GM18511 (cell line): ENCODE measurements around the gene PHC2.

ENCODE experiments used
- ATAC-seq: cut with Tn5 transposase; IDR thresholded peaks from one replicate; pipeline ENCODE4 v1.9.1; 2021; ENCODE audit warnings: mild to moderate bottlenecking, moderate library complexity; ENCODE audit not compliant: unreplicated experiment

The PHC2 gene

DNA sequence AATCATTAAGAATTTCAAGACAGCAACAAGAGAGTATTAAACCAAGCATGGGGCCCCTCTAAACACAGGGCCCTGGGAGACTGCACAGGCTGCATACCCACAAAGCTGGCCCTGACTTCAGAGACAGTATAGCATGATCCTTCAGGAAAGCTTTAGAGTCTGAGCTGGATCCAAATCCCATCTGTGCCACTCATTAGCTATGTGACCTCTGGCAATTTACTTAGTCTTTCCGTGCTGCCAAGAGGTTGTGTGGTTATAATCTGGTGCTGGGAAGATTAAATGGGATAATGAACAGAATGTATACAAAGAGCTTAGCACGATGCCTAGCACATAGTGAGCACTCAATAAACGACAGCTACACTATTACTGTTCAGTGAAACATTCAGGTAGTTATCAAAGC, 4.0 kb downstream of the PHC2 start:
- no peak for ATAC-seq

DNA sequence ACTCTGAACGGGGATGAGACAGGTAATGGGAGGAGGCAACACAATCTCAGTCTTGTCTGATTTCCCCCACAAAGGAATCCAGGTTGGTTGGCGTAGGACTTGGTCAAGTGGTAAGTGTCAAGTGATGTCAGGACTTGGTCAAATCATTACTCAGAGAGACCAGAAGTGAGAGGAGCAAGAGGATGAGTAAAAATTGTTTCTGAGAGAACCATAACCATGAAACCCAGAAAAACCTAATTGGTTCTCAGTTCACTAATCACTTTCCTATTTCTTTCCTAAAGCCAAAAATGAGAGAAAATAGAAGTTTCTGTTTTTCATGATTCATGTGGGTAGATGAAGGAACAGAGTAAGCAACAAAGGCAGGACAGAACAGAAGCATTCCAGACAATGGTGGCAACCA, 5.0 kb downstream of the PHC2 start:
- no peak for ATAC-seq

DNA sequence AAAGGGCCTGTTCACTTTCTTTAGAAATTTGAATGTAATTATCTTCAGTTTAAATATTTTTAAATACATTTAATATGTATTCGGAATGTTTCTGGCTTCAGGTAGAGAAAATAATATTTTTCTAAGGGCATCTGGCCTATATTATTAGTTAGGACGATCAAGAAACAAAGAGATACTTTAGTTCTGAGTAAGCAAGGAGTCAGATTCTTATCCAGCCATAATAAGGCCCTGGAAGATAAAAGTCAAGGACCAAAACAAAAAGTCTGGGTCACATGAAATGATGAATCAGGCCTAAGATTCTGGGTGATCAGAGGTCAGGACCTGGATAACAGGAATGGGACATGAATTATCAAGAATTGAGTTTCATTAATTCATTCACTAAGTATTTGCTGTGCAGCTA, 6.3 kb downstream of the PHC2 start:
- ATAC-seq, result no peak

DNA sequence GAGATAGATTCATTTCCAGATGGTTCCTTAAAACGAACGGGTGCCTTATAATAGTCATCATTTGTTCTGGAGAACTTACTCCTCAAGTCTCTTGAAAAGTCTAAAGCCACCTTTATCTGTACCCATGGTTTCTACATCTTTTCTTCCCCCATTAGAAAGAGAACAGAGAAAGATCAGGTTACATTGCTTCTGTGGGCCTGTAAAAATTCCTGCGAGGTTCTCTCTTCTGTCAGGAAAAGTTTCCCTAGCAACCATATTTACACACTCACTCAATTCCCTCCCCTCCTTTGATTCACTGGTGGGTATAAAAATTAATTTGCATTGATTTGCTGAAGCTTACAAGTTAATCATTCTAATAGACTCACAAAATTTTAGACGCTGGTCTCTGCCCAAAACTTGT, 6.7 kb downstream of the PHC2 start:
- ATAC-seq, result no peak

- ATAC-seq, result no peak
Measured at GRCh38 chr1:33420870-33421775, 9.8 kb downstream of the PHC2 start.

- no peak for ATAC-seq
Measured at GRCh38 chr1:33418811-33419210, 12.1 kb downstream of the PHC2 start.

- no peak for ATAC-seq
Measured at GRCh38 chr1:33414879-33415278, 16.0 kb downstream of the PHC2 start.

DNA sequence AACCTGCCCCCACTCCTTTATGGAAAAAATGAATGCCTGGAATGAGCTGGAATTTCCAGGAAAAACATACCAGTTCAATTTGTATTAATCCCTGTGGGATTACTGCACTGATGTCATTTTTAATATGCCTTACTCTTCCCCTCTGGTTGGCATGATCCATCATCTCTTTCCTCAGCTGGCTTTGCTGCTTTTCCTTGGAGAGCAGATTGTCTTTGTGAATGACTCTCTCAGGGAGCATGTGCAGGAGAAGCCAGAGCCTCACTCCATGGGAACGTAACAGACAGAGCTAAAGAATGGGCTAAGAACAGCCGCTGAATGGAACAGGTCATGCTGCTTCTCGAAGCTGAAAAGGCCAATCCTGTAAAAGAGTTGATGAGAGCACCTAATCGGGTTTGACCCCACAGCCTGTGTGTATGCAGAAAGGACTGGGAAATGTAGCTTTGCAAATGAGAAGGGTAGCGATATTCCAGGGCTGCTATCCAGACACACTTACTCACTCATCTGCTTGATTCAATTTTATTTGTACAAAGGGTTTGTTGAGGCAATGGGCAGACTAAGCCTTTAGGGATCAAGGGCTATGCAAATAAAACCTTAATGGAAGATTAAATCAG, 20.7 kb downstream of the PHC2 start:
- no peak for ATAC-seq

DNA sequence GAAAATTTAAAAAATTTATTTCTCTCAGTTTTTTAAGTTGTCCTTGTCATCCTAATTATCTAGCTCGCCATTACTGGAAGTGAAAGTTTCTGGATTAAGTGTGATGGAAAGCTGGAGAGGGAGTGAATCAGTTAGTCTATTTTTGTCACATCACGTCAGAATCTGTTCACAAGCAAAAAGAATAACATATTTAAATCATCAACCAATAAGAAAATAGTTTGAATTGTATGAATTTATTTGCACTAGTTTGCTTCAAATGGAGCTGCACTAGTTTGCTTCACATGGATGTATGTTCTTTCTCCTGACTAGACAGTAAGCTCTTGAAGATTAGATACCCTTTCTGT, 22.8 kb downstream of the PHC2 start:
- no peak for ATAC-seq

DNA sequence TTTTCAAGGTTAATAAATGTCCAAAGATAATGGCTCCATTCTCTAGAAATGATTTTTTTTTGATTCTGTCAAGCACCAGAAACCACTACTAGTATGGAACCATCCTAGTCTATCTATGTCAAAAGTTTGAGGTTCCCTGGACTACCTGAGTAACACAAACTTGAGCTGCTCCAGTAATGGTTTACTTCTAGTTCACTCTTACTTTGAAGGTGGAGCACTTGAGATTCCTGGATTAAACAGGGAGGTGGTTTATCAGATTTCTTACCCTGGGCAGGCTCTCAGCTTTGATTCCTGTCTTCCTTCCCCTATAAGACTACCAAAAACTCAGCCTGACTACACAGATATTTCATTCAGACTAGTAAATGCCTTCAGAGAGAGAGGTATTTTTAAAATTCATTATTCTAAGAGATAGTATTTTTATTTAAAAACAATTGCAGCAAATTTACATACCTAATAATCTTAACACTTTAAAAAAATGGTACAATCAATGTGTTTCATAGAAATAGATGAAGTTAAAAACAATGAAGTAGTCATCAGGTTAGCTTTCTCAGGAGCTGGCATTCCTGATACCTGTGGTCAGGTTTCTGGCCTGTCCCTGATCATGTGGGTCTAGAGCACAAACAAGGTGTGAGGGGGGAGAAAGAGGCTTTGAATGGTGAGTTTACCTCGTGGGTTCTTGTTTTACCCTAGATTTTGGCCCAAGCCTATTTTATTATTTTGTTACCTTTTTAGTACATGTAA, 23.4 kb downstream of the PHC2 start:
- no peak for ATAC-seq

DNA sequence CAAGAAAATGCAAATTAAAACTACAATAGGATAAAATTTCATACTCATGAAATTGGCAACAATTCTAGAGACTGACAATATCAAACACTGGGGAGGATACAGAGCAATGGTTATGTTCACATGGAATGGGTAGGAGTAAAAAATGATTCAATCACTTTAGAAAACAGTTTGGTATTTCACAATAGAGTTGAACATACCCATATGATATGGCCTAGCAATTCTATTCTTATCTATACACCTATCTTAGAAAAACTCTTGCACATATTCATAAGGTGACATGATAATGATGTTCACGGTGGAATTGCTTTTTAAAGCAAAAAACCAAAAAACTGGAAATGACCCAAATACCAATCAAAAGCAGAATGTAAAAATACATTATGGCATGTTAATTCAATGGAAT, 28.7 kb downstream of the PHC2 start:
- no peak for ATAC-seq

DNA sequence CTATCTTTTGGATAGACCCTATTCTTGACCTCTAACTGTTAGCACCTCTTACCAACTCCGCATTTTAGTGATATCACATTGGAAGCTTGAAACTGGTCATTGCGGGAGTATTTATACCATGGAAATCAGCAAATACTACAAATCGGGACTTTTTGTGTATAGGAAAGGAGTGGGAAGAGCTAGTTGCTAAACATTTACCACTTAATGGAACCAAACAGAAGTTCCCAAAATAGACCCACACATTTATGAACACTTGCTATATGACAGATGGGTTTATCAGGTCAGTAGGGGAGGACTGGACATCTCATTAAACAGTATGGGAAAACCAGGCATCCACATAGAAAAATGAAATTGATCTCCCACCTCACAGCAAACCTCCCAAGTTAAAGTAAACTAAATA, 29.4 kb downstream of the PHC2 start:
- ATAC-seq, result no peak

- no peak for ATAC-seq
Measured at GRCh38 chr1:33400153-33400911, 30.6 kb downstream of the PHC2 start.

DNA sequence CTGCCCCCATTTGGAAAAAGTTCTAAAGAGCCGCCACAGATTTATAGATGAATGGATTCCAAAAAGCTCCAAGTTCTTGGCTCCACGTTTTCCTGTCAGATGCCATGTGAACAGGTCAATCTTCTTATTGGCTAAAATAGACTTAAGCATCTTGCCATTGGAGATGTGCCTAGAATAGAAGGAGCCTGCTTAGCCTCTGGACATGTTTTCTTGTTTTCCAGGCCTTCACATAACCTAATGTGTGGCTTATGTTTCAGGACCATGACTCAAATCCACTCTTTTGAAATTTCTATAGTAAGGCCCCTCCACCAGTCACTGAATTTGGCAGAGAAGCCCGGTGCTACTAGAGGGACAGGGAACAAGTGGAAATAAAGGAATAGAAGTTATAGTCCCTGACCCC, 31.5 kb downstream of the PHC2 start:
- ATAC-seq, result no peak

- no peak for ATAC-seq
Measured at GRCh38 chr1:33397994-33398393, 32.9 kb downstream of the PHC2 start.

DNA sequence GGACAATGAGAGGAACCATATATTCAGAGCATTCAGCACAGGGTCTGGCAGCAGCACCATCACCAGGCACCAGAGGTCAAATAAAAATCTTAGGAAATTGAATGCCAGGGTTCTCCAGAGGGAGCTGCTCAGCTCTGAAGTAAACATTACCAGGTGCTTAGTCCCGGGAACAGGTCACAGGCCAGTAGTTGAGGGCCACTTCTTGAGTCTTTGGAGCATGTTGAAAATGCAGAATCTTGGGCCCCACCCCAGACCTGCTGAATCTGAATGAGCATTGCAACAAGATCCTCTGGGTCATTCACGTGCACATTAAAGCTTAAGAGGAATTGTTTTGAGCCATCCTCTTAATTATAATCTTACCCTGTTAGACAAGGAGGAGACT, 33.8 kb downstream of the PHC2 start:
- ATAC-seq, result no peak

DNA sequence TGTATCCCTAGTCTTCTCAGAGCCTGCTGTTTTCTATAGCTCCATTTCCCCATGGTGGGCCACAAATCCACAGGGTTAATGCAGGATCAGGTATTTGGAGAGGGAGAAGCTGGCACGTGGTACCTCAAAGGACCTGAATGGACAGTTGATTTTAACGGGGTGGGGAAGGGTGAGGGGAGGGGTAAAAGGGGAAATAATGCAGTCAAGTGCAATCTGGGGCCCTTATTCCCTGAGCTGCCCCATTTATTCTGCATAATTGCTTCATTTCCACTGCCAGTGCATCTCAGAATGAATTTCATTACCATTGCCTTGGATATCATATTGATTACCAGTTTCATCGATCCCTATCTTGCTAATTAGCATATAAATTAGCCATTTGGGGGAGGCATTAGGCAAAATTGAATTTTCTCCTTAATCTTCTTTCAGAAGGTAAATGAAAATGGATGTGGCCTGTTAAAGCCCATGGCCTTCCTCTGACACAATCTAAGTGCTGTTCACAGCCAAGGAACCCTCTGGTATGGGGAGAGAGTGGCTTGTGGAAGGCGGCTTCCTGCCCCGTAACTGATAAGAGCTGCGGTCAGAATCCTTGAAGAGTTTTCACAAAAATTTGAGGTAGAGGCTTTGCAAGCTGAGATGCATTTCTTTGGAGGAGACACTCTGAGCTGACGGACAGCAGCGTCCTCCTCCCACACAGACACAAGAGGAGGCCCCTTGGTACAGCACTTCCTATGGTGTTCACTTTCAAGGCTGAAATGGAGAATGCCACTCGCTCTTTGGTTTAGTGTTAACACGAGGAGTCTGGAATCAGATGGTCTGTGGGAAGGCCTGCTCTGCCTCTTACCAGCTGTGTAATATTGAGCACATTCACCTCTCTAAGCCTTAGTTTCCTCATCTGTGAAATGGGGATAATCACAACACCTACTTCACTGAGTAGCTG, 34.4 kb downstream of the PHC2 start:
- no peak for ATAC-seq

DNA sequence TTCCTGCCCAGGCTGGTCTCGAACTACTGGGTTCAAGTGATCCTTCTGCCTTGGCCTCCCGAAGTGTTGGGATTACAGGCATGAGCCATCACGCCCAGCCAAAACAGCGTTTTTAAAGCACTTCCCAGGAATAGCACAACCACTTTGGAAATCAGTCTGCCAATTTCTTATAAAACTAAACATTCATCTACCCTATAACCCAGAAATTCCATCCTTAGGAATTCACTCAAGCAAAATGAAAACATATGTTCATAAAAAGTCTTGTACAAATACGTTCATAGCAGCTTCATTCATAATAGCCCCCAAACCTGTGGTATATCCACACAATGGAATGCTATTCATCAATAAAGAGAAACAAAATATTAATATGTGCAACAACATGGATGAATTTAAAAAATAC, 36.1 kb downstream of the PHC2 start:
- no peak for ATAC-seq

DNA sequence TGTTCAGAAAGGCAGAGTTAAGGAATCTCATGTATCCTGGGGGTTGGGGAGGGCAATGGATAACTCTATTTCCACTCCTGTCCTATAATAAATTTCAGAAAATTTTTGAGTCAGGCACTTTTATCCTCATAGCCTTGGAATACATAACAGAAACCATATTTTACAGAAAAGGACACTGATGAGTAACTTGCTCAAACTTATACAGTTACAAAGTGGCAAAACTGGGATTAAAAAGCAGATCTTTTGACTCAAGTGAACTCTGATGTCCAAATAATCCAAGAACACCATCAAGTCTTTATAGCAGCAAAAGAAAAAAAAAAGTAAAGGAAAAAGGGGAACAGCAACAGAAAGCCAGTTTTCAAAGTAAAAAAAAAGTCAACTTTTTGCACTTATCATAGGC, 36.9 kb downstream of the PHC2 start:
- ATAC-seq, result no peak

GRCh38 chr1:33393524-33393923, 37.4 kb downstream of the PHC2 start:
- ATAC-seq, result no peak
